AG09309 (cell line): Measurements from ENCODE around the gene PLAAT5.
A peak's percentile ranks its signal among the peaks of the same experiment; 100 is the strongest.

Experiments used
- DNase-seq: peaks from one replicate; pipeline ENCODE4 v3.0.0-alpha.2; 2010; ENCODE audit warnings: low read depth
- H3K4me3 ChIP-seq: 2 replicates; pipeline ENCODE4 v1.5.1; 2011; ENCODE audit warnings: mild to moderate bottlenecking, low read depth, low read length, moderate library complexity; ENCODE audit not compliant: control insufficient read depth
- TF ChIP-seq, protein P1 (sequence below): IDR thresholded peaks from 2 replicates; pipeline ENCODE4 v1.5.1; 2011; ENCODE audit warnings: mild to moderate bottlenecking, low read depth, low read length, inconsistent platforms; ENCODE audit not compliant: insufficient read depth, control insufficient read depth; ENCODE audit errors: missing control alignments

Gene PLAAT5, protein sequence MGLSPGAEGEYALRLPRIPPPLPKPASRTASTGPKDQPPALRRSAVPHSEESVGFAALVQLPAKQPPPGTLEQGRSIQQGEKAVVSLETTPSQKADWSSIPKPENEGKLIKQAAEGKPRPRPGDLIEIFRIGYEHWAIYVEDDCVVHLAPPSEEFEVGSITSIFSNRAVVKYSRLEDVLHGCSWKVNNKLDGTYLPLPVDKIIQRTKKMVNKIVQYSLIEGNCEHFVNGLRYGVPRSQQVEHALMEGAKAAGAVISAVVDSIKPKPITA

DNA sequence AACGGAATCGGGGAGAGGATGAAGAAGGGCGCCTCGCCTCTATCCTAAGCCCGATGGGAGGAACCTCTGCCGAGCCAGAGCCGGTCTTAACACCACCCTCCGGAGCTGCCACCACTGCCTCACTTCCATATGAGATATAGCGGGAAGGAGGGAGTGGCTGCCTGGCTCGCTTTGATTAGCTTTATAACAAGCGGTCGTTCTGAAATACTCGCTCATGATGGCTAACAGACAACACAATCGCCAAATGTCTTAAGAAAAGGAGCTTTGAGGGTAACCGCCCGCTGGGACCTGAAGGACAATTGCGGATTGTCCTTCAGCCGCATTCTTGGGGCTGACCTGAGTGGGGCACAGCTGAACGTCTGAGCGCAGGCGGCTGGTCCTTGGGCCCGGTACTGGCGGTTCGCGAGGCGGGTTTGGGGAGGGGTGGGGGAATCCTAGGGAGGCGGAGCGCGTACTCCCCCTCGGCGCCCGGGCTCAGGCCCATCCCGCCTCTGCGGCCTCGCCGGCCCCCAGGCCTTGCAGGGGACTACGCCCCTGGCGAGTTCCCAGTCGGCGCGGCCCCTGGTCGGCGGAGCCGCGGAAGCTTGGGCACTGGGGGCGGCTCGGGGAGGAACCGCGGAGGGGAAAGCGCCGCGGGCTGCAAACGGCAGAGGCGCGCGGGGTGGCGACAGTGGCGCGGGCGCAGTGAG, at the start of gene PLAAT5:
PLAAT5 (minus strand) TSS at position 617 of the 689 bp plus-strand sequence; CDS start at position 484, 133 bp downstream.
- TF ChIP-seq, protein P1, sequence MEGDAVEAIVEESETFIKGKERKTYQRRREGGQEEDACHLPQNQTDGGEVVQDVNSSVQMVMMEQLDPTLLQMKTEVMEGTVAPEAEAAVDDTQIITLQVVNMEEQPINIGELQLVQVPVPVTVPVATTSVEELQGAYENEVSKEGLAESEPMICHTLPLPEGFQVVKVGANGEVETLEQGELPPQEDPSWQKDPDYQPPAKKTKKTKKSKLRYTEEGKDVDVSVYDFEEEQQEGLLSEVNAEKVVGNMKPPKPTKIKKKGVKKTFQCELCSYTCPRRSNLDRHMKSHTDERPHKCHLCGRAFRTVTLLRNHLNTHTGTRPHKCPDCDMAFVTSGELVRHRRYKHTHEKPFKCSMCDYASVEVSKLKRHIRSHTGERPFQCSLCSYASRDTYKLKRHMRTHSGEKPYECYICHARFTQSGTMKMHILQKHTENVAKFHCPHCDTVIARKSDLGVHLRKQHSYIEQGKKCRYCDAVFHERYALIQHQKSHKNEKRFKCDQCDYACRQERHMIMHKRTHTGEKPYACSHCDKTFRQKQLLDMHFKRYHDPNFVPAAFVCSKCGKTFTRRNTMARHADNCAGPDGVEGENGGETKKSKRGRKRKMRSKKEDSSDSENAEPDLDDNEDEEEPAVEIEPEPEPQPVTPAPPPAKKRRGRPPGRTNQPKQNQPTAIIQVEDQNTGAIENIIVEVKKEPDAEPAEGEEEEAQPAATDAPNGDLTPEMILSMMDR: no peak
- no peak for DNase-seq
- peak within 1 kb of the TSS; percentile 35 for H3K4me3 ChIP-seq

DNA sequence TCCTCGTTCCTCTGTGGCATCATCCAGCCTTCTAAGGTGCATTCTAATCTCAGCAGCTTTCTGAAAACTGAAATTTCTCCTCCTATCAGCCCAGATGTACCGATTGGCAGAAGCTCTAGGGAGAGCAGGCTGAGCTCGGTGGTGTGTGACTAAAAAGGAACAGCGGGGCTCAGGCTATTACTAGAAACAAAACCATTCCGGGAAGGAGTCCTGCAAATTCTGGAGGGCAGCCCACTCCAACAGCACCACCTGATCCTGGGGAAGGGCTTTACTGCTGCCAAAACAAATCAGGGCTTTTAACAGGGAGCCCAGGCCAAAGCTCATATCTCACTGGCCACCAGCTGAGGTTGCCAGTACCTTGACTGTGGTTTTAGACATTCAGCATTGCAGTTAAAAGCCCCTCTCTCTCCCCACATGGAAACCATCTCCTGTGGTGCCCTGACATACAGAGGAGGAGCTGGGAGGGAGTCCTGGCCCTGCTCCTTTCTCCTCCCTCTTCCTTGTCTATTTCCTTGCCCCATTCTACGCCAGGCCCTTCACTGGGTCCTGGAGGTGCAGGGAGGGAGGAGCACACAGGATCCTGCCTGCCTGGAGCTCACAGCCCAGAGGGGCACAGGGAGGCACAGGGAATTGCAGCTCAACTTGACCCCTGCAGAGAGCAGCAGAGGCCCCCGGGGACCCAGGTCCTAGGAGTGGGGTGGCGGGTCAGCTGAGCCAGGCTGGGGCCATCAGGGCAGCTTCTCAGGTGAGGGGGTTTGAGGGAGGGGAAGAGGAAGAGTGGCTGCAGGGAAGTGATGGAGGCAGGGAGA, 46.5 kb upstream of the PLAAT5 start:
- H3K4me3 ChIP-seq: peak overlapping the region; percentile 29
- no peak for DNase-seq
- TF ChIP-seq, protein P1: no peak

DNA sequence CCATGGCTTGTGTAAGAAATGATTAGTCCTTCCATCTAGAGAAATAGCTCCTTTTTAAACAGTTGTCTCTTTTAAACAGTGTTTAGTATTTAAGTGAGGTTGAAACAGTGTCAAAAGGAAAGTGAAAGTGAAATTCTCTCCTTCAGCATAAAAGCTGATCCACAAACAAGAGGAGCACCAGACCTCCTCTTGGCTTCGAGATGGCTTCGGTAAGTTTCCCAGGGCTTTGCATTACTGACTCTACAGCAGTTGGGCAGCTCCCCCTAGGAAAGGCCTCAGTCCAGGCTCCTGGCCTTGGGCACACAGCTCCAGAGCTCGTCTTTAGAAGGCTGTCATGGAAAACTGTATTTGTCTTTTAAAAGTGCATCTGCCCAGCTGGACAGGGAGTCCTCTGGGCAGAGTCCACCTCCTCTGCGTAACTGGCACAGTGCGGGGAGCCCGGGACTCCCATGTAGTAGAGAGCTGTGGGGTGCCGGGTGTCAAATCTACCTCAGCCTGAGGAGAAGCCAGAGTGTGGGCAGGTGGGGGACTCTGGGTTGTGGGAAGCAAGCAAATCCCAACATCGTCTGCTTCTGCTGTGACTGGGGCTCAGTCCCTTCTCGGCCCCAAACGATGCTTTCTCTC, 45.8 kb upstream of the PLAAT5 start, which contains the start of gene PLAAT4:
PLAAT4 (plus strand) TSS at position 140 of the 624 bp plus-strand sequence; CDS start at position 201, 61 bp downstream.
- TF ChIP-seq, protein P1: no peak
- no peak for DNase-seq

DNA sequence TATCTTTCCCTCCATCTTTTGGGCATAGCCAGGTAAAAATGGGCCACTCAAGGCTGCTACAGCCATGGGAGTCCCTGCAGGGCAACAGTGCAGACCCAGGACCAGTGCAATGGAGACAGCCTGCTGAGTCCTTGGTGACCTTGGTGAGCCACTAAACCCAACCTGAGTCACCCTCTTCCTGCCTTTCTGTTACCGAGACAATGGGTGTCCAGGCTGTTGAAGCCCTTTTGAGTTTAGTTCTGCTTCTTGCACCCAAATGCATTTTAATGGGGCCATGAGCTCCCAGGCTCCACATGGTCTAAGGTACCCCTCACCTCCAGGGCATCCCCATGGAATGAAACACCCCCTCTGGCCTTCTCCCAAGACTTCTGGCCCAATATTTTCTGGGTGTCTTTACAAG, 44.8 kb upstream of the PLAAT5 start:
- no peak for DNase-seq
- TF ChIP-seq, protein P1: no peak
- no peak overlapping the region for H3K4me3 ChIP-seq

More for the DNA sequence above, 45.8 kb upstream of the PLAAT5 start, which contains the start of gene PLAAT4:
- H3K4me3 ChIP-seq: peak within 1 kb of the TSS; percentile 29

DNA sequence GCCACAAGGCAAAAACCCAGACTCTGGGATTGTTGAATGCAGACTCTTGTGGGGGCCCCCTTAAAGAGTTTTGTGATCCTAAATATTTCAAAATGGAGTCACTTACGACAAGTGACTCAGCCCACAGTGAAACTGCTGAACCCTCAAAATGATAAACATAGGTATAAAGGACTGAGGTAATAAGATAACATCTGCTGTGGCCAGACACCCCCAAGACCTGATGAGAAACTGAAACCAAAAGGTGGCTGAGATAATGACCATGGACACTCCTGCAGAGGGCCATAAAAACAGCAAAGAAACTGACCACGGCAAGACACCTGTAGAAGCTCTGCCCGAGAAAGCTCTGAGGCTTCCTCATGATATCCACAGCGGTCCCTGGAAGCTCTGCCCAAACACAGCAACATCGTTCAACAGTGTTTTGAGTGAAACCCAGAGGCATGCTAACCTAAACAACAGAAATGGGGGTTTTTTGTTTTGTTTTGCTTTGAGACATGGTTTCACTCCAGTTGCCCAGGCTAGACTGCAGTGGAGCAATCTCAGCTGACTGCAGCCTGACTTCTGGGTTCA, 44.0 kb upstream of the PLAAT5 start:
- no peak for DNase-seq
- TF ChIP-seq, protein P1: no peak
- H3K4me3 ChIP-seq: no peak overlapping the region

DNA sequence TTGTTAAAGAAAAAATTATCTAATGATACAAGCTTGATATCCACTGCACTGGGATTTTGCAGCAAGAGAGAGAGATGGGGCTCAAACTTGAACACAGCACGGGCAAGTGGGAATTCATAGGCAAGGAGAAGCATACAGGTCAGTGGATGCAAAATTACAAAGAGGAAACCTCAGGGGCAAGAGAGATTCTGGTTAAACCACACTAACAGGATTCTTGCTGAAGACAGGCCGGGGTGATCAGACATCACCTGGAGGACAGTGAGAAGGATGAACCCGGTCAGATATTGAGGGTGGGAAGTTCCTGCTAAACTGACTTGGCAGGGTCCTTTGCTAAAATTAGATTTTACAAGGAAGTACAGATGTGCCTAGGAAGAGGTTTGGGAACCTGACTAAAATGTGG, 43.1 kb upstream of the PLAAT5 start:
- TF ChIP-seq, protein P1: no peak
- H3K4me3 ChIP-seq: no peak overlapping the region
- DNase-seq: no peak
